Kidney (tissue), 14 donors: Measurements from ENCODE around the gene PPP2R2C. TPM values are rescaled to one million over a fixed set of nuclear protein-coding genes. Genes with fewer than 3 reads are reported as not detected.

Experiments
- DNase-seq, 5 donors: peaks; one replicate each; pipeline ENCODE4 v3.0.0-alpha.2; 2013 to 2020
- FAIRE-seq: peaks from 2 replicates; lab custom pipeline; 2012; peaks lifted over from hg19 to GRCh38; lab: Jason Lieb, UNC
- H3K27ac ChIP-seq, 2 donors: one replicate each; pipeline ENCODE4 v1.7.0; 2013; ENCODE audit warnings: low read depth in 2 of 2, low read length in 2 of 2, inconsistent platforms in 1 of 2
- H3K27me3 ChIP-seq: one replicate; pipeline ENCODE4 v1.7.1; 2013; ENCODE audit warnings: low read length, inconsistent platforms; ENCODE audit not compliant: control insufficient read depth, insufficient read depth
- H3K36me3 ChIP-seq, 3 donors: one replicate each; pipeline versions ENCODE4 v1.7.0 to v1.7.1; 2013; ENCODE audit warnings: low read length in 3 of 3, control low read depth in 1 of 3, inconsistent platforms in 1 of 3; ENCODE audit not compliant: insufficient read depth in 3 of 3, control insufficient read depth in 2 of 3
- H3K4me1 ChIP-seq, 3 donors: one replicate each; pipeline versions ENCODE4 v1.7.0 to v1.7.1; 2013; ENCODE audit warnings: low read length in 3 of 3, inconsistent platforms in 1 of 3, low read depth in 1 of 3; ENCODE audit not compliant: control insufficient read depth in 2 of 3, insufficient read depth in 2 of 3
- H3K4me3 ChIP-seq, 3 donors: one replicate each; pipeline versions ENCODE4 v1.7.0 to v1.8.1; 2013; ENCODE audit warnings: low read length in 3 of 3, control low read depth in 1 of 3, inconsistent platforms in 1 of 3
- H3K9ac ChIP-seq, 3 donors: one replicate each; pipeline versions ENCODE4 v1.7.0 to v1.7.1; 2013; ENCODE audit warnings: low read length in 3 of 3, control low read depth in 1 of 3, inconsistent platforms in 1 of 3
- H3K9me3 ChIP-seq, 3 donors: one replicate each; pipeline versions ENCODE4 v1.7.0 to v1.7.1; 2013; ENCODE audit warnings: low read length in 3 of 3, control low read depth in 1 of 3, inconsistent platforms in 1 of 3; ENCODE audit not compliant: control insufficient read depth in 2 of 3, insufficient read depth in 1 of 3
- CTCF ChIP-seq: IDR thresholded peaks from 3 replicates; pipeline ENCODE4 v1.5.1; 2012; ENCODE audit warnings: mild to moderate bottlenecking, moderate library complexity, borderline replicate concordance; ENCODE audit not compliant: insufficient read depth; ENCODE audit errors: extremely low read depth
- intact Hi-C: fragments of 100-400 bp; cut with DNase I; formaldehyde crosslinking; loops from one replicate; pipeline ENCODE4 v1.11.1; 2022
- polyA plus RNA-seq: library from polyadenylated mRNA; stranded (reverse); fragments of 350-450 nt; fragmentation: Illumina TruSeq; extraction: RNeasy Lipid Tissue Mini Kit (QIAGEN cat#74804); gene quantifications from one replicate; pipeline ENCODE4 v1.2.3, GENCODE V29; 2014; ENCODE audit warnings: low read depth, low replicate concordance; ENCODE audit not compliant: insufficient read depth
- total RNA-seq: library from RNA; stranded (reverse); fragmentation: NEBNext Ultra II Directional; extraction: Animal tissue kit (Norgen Biotek cat#: 25700); gene quantifications from one replicate; pipeline ENCODE4 v1.2.1, GENCODE V29; 2021
- donor health status: control.
- donor health status: control.
- donor health status: control.
- donor health status: control.
- donor health status: control.
- donor health status: DM: yes; HTN: yes; CAD: no.
- donor health status: Normal renal cell carcinoma (clear cell type).

Gene PPP2R2C
- total and polyA plus RNA-seq, 2 donors from 2014 or later: 0.39 to 0.82 TPM

- H3K4me3 ChIP-seq: no peak overlapping the region
Measured at GRCh38 chr4:6461301-6462165, 10.9 kb downstream of the PPP2R2C start.

GRCh38 chr4:6460876-6461275 is 11.5 kb downstream of the PPP2R2C start:
- no peak overlapping the region for H3K27ac ChIP-seq
- H3K9ac ChIP-seq: no peak overlapping the region
- DNase-seq: no peak
- no peaks in the 10 kb centered on the region for H3K27me3 ChIP-seq
- TF ChIP-seq CTCF: no peak
- FAIRE-seq: no peak
- peaks cover 0 to 14% (median 2%) of the 10 kb centered on the region in 3 donors for H3K9me3 ChIP-seq
- H3K4me1 ChIP-seq: no peaks in the 10 kb centered on the region
- H3K36me3 ChIP-seq: no peaks in the 10 kb centered on the region
- intact Hi-C loops: no loop called here
- no peak overlapping the region for H3K4me3 ChIP-seq

More at GRCh38 chr4:6461301-6462165, 10.9 kb downstream of the PPP2R2C start:
- no peak overlapping the region for H3K9ac ChIP-seq
- no peak for TF ChIP-seq CTCF
- DNase-seq: no peak
- no peaks in the 10 kb centered on the region for H3K27me3 ChIP-seq
- peaks cover 0 to 14% (median 2%) of the 10 kb centered on the region in 3 donors for H3K9me3 ChIP-seq
- H3K4me1 ChIP-seq: no peaks in the 10 kb centered on the region
- no peaks in the 10 kb centered on the region for H3K36me3 ChIP-seq
- intact Hi-C loops: no loop called here
- FAIRE-seq: no peak
- H3K27ac ChIP-seq: no peak overlapping the region

GRCh38 chr4:6458528-6458927 is 13.9 kb downstream of the PPP2R2C start:
- FAIRE-seq: no peak
- intact Hi-C loops: no loop called here
- no peaks in the 10 kb centered on the region for H3K36me3 ChIP-seq
- TF ChIP-seq CTCF: no peak
- H3K4me3 ChIP-seq: no peak overlapping the region
- no peaks in the 10 kb centered on the region for H3K4me1 ChIP-seq
- no peak for DNase-seq
- no peak overlapping the region for H3K27ac ChIP-seq
- H3K9ac ChIP-seq: no peak overlapping the region
- H3K9me3 ChIP-seq: peaks cover 0 to 14% (median 2%) of the 10 kb centered on the region in 3 donors
- H3K27me3 ChIP-seq: peaks cover 6% of the 10 kb centered on the region
